ENCODE measurements around the gene FAM117B.

The FAM117B gene

DNA sequence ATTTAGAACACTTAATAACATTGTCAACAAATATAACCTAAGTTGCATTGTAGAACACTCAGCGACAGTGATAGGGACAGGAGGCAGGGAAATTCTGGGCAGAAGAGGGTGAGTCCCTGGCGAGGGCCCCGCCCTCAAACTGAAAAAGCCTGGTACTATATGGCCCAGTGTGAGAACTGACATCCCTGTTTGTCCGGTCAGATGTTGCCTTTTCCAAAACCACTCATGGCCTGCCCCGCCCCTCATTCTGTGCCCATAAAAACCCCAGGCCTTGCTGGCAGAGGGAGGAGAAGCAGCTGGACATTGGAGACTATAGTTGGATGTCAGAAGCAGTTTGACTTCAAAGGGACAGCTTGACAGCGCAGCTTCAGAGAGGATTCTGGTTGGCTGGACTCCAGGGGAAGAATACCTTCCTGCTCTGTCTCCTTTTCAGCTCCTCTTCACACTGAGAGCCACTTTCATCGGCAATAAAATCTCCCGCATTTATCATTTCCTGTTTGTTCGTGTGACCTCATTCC is 47.0 kb downstream of the FAM117B start:
- TF ChIP-seq REST (IDR thresholded peaks at IDR 0.05; ENCODE audit: insufficient read depth in 1 of 2, low read depth in 2 of 2, low read length in 2 of 2) = no peak
- TF ChIP-seq POLR2AphosphoS5 (IDR thresholded peaks at IDR 0.05; ENCODE audit: low read depth, low read length) = no peak
- TF ChIP-seq TAF1 (IDR thresholded peaks at IDR 0.05; ENCODE audit: borderline replicate concordance, insufficient read depth, low read length) = no peak
- TF ChIP-seq SIN3A (IDR thresholded peaks at IDR 0.05; ENCODE audit: borderline replicate concordance, insufficient read depth, low read length) = no peak
- no peak for TF ChIP-seq FOXP2 (optimal IDR thresholded peaks at IDR 0.05; ENCODE audit: borderline replicate concordance, extremely low read depth, extremely low read length, insufficient read depth)

- TF ChIP-seq TAF1 (IDR thresholded peaks at IDR 0.05; ENCODE audit: borderline replicate concordance, insufficient read depth, low read length) = no peak
- TF ChIP-seq REST (IDR thresholded peaks at IDR 0.05; ENCODE audit: insufficient read depth in 1 of 2, low read depth in 2 of 2, low read length in 2 of 2) = no peak
- no peak for TF ChIP-seq SIN3A (IDR thresholded peaks at IDR 0.05; ENCODE audit: borderline replicate concordance, insufficient read depth, low read length)
- no peak for TF ChIP-seq FOXP2 (optimal IDR thresholded peaks at IDR 0.05; ENCODE audit: borderline replicate concordance, extremely low read depth, extremely low read length, insufficient read depth)
- TF ChIP-seq POLR2AphosphoS5 (IDR thresholded peaks at IDR 0.05; ENCODE audit: low read depth, low read length) = no peak
Measured at GRCh38 chr2:202682274-202682673, 47.5 kb downstream of the FAM117B start.

GRCh38 chr2:202687276-202687675 is 52.5 kb downstream of the FAM117B start:
- TF ChIP-seq POLR2AphosphoS5 (IDR thresholded peaks at IDR 0.05; ENCODE audit: low read depth, low read length) (no peak), REST (IDR thresholded peaks at IDR 0.05; ENCODE audit: insufficient read depth in 1 of 2, low read depth in 2 of 2, low read length in 2 of 2) (no peak), SIN3A (IDR thresholded peaks at IDR 0.05; ENCODE audit: borderline replicate concordance, insufficient read depth, low read length) (no peak), FOXP2 (optimal IDR thresholded peaks at IDR 0.05; ENCODE audit: borderline replicate concordance, extremely low read depth, extremely low read length, insufficient read depth) (no peak), TAF1 (IDR thresholded peaks at IDR 0.05; ENCODE audit: borderline replicate concordance, insufficient read depth, low read length) (no peak)

DNA sequence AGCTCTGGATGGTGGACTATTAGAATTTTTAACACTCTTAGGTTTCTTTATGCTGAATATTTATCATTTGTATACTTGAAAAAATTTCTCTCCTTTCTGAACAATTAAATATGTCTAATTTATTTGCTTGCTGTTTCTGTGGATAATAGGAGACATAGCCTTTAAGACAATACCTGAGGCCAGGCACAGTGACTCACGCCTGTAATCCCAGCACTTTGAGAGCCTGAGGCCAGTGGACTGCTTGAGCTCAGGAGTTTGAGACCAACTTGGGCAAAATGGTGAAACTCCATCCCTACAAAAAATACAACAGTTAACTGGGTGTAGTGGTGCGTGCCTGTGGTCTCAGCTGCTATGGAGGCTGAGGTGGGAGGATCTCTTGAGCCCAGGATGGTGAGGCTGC is 54.7 kb downstream of the FAM117B start:
- TF ChIP-seq TAF1 (IDR thresholded peaks at IDR 0.05; ENCODE audit: borderline replicate concordance, insufficient read depth, low read length) (no peak), REST (IDR thresholded peaks at IDR 0.05; ENCODE audit: insufficient read depth in 1 of 2, low read depth in 2 of 2, low read length in 2 of 2) (no peak), FOXP2 (optimal IDR thresholded peaks at IDR 0.05; ENCODE audit: borderline replicate concordance, extremely low read depth, extremely low read length, insufficient read depth) (no peak), SIN3A (IDR thresholded peaks at IDR 0.05; ENCODE audit: borderline replicate concordance, insufficient read depth, low read length) (no peak), POLR2AphosphoS5 (IDR thresholded peaks at IDR 0.05; ENCODE audit: low read depth, low read length) (no peak)

DNA sequence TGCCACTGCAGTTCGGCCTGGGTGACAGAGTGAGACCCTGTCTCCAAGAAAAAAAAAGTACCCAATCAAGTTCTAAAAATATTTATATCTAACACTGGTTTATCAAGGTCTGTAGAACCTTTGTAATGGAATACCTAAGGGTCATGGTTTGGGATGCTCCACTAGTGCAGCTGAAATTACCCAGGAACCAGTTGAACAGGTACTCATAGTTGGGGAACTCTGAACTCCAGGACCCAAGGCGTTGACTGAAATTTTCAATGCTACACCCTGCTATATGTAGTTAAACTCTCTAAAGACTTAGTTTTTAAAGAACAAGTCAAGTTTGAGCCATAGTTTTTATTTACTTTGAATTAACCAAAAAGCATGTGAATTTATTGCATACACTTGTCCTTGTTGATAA is 55.1 kb downstream of the FAM117B start:
- no peak for TF ChIP-seq SIN3A (IDR thresholded peaks at IDR 0.05; ENCODE audit: borderline replicate concordance, insufficient read depth, low read length)
- TF ChIP-seq TAF1 (IDR thresholded peaks at IDR 0.05; ENCODE audit: borderline replicate concordance, insufficient read depth, low read length) = no peak

Measured in PFSK-1 (cell line).